NOMO-1 (cell line): ENCODE results near the gene KIAA0930.
"Not testable (repeated sequence)": the region's sequence is repeated elsewhere in the genome, so short reads cannot be mapped to it uniquely, and the experiment has no call there.

Experiments
- DNase-seq, 2 experiments: peaks; one replicate each; lab custom pipeline; 2025; ENCODE audit not compliant: unreplicated experiment in 2 of 2; lab: John Stamatoyannopoulos, UW

Gene KIAA0930

DNA sequence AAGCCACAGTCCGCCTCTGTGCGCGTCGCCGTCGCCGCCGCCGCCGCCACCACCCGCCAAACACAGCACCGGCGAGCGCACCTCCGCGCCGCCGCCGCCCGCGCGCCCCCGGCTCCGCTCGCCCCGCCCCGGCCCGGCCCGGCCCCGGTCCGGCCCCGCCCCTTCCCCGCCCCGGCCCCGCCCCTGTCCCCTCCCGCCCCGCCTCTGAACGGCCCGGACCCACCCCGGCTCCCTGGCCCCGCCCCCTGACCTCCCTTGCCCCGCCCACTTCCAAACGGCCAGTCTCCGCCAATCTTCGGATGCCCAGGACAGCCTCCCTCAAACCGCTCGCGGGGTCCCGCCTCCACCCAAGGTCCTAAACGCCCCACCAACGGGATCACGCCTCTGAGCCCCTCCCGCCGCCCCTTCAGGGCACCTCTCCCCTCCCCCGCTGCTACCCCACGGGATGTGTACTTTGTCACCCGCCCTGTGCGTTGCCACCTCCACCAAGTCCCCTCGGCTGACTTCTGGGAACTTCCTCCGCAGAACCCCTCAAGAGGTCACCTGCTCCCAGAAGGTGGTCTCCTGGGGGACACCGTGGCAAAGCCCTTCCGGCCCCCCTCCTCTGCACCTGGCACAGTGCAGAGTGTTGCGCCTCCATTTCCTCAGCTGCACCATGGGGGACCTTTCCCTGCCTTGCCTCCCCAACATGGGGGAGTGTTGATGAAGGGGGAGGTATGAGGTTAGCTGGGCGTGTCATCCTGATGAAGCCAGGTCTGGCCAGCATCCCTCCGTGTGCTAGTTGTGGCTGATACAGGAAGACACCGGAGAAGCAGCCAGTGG lies at the start of gene KIAA0930:
TSS of gene KIAA0930 (minus strand) at position 85 of the 822 bp plus-strand sequence. CDS start 191 bp downstream, outside the sequence.
- DNase-seq = peak; percentile 82 to 92

DNA sequence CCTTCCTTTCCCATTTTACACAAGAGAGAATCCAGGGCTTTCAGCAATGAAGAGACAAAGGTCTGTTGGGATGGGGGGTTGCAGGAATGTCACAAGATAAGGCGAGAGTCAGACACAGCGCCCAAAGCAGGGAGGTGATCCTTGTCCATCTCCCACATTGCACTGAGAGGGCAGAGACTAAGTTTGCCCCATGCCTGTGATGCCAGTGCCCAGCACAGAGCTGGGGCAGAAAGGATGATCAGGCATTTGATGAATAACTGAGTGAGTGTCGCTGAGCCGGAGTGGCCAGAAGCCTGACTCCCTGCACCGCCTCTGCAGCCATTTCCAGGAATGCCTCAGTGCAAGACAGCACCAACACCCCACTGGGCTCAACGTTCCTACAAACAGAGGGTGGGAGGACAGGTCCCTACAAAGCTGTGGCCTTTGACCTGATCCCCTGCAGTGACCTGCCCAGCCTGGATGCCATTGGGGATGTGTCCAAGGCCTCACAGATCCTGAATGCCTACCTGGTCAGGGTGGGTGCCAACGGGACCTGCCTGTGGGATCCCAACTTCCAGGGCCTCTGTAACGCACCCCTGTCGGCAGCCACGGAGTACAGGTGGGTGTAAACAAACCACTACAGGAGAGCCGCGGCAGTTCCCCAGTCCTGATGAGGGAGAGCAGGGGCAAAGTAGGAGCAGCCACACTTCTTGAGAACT lies 46.3 kb upstream of the KIAA0930 start:
- no peak for DNase-seq

DNA sequence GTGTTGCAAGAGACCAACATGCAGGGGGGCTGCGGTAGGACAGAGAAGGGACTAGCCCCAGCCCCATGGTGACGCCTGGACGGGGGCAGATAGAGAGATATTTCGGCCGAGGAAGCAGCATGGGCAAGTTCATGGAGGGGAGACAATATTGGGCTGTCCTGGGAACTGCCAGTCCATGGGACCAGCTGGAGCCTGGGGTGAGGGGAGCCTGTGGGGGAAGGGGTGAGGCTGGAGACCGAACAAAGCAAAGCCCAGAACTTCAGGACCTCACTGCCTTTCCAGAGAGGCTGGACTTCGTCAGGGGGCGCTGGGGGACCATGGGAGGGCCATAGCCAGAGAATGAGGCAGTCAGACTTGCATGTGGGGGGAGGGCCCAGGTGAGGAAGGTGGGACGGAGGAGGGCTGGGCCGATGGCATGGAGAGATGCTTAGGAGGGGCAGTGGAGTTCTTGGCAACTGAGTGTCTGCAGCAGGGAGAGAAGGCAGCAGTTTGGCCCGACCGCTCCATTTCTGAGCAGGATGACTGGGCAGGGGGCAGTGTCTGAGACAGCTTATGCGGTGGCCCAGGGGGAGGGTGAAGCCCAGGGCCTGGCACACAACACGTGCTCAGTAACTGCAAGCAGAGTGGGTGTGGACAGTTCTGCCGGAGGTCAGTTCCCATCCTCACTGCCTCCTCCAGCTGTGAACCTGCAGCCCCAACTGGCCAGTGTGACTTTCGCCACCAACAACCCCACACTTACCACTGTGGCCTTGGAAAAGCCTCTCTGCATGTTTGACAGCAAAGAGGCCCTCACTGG lies 44.8 kb upstream of the KIAA0930 start:
- no peak for DNase-seq

GRCh38 chr22:45284705-45285262 lies 44.1 kb upstream of the KIAA0930 start, which contains the start of gene UPK3A:
Gene UPK3A, plus strand, starts transcription at chr22:45284949. Its CDS starts 65 bp downstream, at chr22:45285014.
- peak; percentile 52 to 86 for DNase-seq

- DNase-seq = no peak
These were observed 40.3 kb upstream of the KIAA0930 start for GRCh38 chr22:45281010-45281409.

- no peak for DNase-seq
These were observed 39.9 kb upstream of the KIAA0930 start for GRCh38 chr22:45280587-45280980.

GRCh38 chr22:45278125-45278524 lies 37.4 kb upstream of the KIAA0930 start:
- DNase-seq = no peak

GRCh38 chr22:45277720-45278119 lies 37.0 kb upstream of the KIAA0930 start:
- not testable (repeated sequence) for DNase-seq

DNA sequence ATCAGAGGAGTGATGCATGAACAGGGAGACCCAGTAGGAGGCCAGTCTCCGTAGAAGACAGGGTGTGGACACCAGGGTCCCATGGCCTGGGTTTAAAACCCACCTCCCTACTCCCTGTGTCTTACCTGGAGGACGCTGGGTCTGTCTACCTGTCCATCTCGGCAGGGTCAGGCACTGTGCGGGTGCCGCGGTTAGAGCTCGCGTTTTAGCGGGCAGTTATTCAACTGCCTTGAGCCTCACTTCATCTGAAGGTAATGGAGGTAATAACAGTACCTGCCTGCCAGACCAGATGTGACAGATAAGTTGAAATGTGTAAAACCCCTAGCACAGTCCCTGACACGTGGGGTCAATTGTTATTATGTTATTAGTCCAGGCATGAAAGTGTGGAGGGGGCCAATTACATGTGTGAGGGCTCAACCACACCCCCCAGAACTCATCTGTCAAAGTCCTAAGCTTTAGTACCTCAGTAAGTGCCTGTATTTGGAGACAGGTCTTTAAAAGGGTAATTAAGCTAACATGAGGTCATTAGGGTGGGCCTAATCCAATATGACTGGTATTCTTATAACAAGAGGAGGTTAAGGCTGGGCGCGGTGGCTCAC lies 35.9 kb upstream of the KIAA0930 start:
- no peak for DNase-seq

- no peak for DNase-seq
These were observed 32.9 kb upstream of the KIAA0930 start for GRCh38 chr22:45273452-45274075.

GRCh38 chr22:45272498-45272897 lies 31.8 kb upstream of the KIAA0930 start:
- DNase-seq = no peak

DNA sequence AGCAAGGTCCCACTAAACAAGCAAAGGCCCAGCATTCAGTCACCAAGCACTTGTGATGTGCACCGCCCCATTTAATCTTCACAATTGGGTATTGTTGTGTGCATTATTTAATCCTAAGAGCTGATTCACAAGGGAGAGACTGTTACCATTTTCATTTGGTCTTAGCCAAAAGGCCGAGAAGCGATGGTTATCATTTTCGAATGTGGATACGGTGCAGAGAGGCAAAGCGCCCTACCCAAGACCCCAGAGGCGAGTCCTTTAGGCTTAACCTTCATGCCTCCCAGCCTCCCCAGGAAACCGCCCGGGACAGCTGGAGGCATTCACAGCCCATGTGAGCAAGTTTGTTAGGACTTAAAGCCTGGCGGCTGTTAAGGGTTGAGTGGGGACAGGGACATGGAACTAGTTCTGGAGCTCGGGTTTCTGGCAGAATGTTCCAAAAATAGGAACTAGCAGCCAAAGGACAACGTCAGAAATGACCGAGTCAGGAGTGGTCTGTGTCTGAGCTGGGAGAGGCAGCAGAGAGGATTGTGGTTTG lies 31.0 kb upstream of the KIAA0930 start:
- no peak for DNase-seq

GRCh38 chr22:45270095-45271020 lies 29.7 kb upstream of the KIAA0930 start:
- DNase-seq = no peak

GRCh38 chr22:45268958-45269844 lies 28.5 kb upstream of the KIAA0930 start:
- DNase-seq = peak; percentile 51 to 55

DNA sequence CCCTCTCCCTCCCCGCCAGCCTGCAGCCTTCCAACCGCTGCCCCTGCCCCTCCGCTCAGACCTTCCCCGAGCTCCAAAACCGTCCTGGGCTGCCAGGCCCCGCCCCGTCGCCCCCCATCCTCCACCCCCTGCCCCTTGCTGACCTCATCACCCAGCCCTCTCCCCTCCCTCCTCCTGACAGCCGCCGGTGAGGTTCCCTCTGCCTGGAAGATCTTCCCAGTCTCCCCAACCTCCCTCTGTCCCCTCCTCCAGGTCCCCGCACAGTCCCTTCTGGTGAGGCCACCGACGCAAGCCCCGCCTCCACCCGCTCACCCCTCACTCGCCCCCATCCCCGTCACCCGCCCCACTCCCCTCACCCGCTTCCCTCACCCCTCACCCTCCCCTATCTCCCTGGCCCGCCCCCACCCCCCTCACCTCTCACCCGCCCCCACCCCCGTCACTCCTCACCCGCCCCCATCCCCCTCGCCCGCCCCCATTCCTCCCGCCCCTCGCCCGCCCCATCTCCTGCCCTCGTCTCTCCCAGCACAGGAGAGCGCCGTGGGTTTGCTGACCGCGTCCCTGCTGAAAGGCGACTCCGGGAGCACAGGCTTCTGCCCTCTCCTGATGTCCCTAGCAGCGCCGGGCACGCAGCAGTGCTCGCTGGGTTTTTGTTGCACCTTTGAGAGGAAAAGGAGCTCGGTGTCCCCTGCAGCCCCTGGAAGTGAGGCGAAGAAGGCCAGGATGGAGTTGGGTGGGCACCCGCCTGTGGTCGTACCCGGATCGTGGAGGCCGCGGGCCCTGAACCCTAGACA lies 27.7 kb upstream of the KIAA0930 start:
- DNase-seq = no peak

GRCh38 chr22:45265535-45265934 lies 24.8 kb upstream of the KIAA0930 start:
- no peak for DNase-seq
